Measurements from ENCODE around the gene CDH4.

CDH4 gene

DNA sequence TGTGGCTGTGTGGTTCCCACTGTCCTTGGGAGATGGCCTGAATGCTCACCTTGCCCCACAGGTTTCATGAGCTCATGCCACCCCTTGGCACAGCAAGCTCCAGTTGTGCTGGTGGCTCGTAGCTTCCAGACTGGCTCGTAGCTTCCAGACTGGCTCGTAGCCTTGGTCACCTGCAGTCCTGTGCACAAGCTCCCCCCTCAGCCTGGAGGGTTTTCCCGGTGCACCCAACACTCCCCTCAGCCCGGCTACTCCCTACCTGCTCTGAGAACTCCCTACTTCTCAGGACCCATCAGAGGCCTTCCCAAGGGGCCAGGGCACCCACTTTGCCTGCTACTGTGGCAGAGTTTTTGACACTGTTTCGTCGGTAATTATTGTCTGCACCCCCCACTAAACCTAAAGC lies 528.0 kb downstream of the CDH4 start:
- no peak for DNase-seq

DNA sequence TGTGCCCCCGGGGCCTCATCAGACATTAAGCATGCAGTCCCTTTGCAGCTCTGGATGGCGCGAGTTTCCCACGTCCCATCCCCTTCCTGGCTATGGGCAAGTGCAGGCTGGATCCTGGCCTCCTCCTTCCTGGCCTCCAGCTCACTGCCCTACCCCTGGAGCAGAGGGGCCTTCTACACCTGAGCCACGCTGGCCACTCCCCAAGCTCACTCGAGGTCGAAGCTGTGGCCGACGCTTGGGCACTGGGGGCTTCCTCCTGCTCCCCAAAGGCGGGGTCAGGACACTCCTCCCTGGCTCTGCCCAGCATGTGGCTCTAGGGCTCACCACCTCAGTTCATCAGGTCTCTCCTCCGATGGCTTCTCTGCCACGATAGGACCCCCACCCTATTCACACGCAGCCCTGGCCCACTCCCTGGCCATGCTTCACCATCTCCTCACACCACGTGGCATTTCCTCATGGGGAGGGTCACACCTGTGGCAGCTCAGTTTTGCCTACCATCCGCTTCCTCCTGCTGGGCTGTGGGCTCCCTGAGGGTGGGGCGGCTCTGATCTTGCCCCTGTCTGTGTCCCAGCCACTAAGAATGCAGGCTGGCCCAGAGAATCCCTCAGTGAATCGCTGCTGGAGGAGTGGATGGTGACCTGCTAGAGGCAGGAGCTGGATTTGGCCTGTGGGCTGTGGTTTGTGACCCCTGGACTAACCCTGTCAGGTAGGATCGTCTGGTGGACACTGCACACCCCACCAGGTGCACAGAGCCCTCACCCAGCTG lies 532.9 kb downstream of the CDH4 start:
- DNase-seq, result no peak

DNA sequence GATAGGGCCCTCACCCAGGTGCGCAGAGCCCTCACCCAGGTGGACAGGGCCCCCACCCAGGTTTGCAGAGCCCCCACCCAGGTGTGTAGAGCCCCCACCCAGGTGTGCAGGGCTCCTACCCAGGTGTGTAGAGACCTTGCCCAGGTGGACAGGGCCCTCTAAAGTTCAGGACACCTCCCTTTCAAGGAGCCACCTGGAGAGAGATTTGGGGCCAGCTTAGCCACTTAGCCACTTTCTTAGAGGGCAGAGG lies 533.4 kb downstream of the CDH4 start:
- no peak for DNase-seq

DNA sequence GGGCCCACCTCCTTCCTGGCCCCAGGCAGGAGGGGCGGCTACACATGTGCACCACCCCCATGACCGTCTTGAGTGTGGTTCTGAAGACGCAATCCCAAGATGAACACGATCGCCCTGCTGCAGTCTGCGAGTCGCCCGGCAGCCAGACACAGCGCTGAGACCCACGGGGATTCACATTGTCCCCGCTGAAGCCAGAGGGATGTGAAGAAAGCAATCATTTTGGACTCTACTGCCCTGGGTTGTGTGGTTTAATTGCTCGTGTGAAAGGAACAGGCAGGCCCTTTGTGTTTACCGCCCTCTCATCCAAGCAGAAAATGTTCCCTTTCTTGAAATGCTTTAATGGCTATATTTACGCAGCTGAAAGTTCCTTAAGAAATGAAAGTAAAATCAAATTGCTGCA lies 534.2 kb downstream of the CDH4 start:
- no peak for DNase-seq

DNA sequence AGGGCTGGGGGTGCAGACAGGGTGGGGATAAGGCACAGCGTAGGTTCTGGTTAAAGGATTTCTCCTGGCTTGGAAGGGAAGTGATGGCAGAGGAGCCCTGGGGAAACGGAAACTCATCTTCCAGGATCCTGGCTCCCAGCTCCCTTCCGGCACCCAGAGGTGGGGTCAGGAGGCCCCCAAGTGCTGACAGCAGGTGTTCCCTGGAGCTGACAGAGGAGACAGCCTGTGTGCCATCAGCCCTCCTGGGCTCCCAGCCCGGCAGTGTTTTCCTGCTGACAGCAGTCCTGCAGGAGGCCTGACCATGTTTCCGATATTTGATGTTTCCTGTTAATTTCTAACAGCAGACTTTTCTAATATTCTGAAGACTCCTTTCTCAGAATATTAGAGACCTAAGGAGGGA lies 536.3 kb downstream of the CDH4 start:
- DNase-seq, result no peak

DNA sequence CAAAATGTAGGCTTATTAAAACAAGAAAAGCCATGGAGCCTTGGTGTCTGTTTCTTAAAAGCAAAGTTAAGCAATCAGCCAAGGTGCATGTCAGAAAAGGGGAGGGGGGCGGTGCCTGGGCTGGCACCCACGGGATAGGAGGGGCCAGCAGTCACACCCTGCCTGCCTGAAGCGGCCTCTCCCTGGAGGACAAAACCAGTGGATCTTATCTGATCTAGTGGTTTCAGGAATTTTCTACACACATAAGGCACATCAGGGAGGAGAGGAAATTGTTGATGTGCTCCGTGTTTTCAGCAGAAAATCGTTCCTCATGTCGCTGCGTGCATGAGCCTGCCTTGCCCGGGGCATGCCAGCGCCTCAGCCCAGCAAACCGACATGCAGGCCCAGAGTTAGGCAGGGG lies 537.3 kb downstream of the CDH4 start:
- no peak for DNase-seq

DNA sequence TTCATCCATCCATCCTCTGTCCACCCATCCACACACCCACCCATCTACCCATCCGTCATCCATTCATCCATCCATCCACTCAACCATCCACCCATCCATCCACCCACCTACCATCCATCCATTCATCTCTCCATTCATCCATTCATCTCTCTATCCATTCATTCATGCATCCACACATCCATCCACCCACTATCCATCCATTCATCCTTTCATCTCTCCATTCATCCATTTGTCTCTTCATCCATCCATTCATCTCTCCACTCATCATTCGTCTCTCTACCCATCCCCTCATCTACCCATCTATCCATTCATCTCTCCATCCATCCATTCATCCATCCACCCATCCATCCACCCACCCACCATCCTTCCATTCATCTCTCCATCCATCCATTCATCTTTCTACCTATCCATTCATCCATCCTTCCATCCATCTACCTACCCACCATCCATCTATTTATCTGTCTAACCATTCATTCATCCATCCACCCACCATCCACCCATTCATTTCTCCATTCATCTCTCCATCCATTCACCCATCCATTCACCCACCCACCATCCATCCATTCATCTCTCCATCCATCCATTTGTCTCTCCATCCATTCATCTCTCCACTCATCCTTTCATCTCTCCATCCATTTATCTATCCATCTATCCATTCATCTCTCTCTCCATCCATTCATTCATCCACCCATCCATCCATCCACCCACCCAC lies 538.2 kb downstream of the CDH4 start:
- DNase-seq, result no peak

DNA sequence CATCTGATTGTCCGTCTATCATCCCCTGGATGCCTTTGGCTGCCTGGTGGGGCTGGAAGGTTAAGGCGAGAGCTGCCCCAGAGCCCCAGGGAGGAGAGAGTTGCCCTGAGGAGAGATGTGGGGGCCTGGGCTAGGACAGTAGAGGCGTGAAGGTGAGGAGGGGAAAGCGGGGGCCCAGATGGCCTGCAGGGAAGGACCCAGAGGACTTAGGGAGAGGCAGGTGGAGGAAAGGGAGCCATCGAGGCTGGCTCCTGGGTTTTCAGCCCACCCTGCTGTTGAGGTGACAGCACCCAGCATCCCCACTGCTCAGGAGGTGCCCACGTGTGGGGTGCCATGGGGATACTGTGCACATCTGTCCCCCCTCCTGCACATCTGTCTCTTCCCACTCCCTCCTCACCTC lies 539.9 kb downstream of the CDH4 start:
- no peak for DNase-seq

DNA sequence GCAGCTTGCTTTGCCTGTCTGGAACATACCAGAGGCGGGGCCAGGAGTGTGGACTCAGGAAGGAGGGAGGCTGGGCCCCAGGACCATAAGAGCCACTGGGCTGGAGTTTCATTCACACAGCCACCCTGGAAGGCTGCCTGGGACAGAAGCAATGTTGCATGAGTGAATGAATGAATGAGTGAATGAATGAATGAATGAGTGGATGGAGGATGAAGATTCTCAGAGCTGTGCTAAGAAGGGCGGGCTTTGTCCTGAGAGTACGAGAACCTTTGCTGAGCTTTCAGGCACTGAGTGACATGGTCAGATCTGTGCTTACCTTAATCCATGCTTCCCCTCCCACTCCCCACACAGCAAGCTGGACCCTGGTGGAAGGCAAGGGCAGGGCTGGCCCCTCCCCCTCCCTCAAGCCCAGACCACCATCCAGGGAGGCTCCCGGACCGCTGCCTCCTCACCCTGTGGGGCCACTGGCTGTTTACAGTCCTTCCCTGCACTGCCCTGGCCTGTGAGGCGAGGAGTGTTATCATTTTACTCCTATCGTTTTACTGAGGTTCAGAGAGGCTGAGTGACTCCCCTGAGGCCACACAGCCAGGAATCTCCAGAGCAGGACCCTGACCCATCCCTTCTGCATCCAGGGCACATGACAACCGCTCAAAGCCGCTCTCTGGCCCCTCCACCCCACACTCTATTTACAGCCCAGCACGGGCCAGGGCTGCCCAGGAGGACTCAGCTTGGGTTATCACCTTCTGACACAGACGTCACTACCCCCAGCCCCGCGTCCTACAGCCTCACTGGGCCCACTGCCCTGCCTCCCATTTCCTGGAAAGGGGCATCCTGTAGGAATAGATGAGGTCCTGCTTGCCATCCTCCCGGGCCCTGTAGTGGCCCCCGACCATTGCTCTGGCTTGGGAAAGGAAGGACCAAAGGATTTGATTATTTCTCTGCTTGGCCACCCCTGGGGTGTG lies 543.9 kb downstream of the CDH4 start:
- no peak for DNase-seq

DNA sequence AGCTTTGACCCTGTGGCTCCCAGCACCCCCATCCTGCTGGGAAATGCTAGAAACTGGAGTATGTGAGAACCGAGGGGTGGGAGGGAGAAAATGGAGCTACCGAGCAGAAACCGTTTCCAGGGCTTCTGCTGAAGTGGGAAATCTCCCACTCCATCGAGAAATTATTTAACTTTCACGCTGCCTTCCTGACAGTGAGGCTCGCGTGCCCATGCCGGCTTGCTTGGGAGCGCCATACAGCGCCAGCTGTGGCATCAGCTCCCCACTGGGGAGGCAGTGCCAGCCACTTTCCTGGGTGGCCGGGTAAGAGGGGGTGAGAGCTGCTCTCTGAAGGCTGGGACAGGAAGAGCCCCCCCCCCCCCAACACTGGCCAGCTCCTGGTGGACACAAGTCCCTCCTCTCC lies 544.7 kb downstream of the CDH4 start:
- no peak for DNase-seq

DNA sequence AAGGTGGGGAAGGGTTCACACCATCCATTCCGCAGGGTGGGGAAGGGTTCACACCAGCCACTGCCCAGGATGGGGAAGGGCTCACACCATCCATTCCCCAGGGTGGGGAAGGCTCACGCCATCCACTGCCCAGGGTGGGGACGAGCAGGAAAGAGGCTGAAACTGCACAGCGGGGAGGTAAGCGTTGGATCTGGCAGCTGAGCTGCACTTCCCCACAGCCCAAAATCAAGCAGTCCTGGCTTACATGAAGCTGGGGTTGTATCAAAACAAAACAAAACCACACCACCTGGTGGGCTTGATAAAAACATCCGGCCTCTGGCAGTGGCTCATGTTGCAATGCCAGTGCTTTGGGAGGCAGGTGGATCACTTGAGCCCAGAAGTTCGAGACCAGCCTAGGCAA lies 545.1 kb downstream of the CDH4 start:
- DNase-seq, result no peak

DNA sequence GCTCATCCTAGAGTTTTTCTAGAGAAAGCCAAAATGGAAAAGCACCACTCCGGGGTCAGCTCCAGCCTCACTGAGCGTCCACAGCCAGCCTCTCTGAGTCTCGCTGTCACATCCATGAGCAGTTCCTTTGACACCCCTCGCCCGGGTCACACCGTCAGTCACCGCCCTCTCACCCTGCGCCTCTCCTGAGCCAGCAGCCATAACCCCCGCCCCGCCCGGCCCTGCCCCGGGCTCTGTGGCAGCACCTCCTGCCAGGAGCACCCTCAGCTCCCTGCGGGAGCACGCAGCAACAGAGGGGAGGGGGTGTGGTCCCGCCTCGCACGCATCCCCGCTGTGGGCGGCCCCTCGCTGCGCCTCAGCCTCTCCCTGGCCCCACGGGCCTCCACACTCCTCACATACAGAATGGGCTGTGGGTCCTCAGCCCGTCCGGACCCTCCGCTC lies 545.9 kb downstream of the CDH4 start:
- DNase-seq, result no peak

DNA sequence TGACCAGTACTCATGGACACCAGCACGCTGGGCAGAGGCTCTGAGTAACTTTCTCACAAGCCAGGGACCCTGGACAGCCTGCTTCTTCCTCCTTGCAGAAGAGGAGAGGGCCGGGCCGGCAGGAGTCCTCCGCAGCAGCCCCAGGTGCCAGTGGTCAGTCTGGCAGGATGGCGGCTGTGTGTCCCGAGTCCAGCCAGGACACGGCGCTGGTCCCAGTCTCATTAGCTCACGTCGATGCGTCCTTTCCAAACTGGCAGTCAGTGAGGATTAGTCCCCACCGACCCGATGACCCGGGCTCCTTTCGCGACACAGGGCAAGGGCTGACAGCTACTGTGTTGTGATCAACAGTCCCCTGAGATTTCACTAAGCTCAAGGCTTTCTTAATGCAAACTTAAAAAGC lies 546.6 kb downstream of the CDH4 start:
- no peak for DNase-seq

DNA sequence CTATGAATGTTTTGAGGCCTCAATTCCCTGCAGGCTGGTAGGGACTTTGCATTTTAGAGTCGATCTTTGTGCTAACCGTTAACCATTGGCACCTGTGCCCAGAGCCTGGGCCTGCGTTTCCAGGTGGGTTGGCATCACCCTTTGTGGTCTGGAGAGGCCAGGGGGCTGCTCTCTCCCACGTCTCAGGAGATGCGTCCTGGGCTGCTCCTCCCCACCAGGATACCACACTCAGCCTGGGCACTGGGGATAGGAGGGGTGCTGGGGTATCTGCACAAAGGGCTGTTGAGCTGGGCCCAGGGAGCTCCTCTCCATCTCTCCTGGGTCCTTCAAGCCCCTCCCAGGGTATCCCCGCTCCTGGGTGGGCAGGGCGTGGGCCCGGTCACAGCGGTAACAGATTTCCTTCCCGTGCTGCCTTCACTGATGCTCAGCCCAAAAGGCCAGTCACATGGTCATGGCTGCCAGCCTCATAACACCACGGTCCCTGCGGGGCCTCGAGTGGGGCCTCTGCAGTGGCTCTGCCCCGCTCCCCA lies 547.4 kb downstream of the CDH4 start:
- DNase-seq, result no peak

DNA sequence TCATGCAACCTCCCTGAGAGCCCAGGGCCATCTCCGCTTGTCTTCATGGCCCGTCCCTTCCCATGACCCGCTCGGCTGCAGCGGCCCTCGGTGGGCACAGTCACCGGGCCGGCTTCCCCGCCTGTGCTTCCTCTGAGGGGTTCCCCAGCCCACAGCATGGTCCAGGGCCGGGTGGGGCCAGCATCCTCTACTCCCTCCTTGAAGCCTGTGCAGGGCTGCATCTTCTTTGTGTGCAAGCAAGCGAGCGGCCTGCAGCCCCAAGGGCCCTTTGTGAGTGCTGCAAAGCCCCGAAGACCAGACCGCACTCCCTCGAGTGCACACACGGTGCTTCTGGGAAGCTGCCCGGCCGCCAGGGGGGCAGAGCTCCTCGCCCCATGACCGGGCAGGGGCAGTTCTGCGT lies 547.9 kb downstream of the CDH4 start:
- no peak for DNase-seq

DNA sequence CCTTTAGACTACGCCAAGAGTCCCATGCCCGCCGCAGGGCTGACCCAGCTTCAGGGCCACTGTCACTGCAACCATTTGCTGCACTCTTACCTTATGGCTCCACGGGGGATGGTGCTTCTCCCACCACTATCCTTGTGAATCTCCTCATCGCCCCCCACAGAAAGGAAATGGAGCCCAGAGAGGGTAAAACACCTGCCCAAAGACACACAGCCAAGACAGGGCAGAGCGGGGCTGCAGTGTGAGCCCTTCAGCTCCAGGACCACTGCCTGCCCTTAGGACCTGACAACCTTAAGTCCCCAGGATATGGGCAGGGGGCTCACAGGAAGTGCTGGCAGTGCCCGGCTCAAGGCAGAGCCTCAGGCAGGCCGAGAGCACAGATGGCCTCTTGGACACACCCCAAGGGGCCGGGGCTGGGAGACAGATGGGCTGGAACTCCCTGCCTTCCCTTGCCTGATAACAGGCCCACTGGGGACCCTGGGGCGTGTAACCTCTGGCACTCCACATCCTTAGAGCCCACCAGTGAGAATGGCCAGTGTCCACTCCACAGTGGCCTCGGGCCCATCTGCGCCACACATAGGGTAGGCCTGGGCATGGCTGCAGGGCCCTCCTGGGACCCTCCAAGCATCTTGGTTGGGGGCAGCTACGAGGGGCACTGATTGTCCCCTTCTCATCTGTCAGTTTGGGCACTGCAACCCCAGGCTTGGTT lies 548.5 kb downstream of the CDH4 start:
- DNase-seq, result no peak

DNA sequence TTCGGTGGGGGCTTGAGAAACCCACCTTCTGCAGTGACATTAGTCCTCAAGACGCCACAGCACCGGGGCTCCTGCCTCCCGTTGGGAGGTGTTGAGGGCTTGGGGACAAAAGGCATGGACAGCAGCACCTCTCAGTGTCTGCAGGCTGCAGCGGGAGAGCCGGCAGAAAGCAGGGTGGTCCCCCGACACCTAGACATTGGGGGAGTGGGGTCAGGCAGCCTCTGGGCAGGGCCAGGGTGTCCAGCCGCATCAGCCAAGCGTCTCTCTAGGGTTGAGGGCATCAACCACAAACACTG lies 549.0 kb downstream of the CDH4 start:
- DNase-seq, result no peak

DNA sequence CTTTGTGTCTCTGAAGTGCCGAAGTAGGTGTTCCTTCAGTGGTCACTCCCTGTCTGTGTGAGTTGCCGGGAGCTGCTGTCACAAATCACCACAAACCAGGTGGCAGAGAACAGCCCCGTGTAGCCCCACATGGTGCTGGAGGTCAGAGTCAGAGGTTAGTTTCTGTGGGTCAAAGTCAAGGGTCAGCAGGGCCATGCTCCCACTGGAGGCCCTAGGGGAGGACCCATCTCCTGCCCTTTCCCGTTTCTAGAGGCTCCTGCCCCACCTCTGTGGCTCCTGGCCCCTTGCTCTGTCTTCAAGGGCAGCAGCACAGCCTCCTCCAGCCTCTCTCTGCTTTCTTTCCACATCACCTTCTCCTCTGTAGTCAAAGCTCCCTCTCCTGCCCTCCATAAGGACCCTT lies 549.4 kb downstream of the CDH4 start:
- no peak for DNase-seq

DNA sequence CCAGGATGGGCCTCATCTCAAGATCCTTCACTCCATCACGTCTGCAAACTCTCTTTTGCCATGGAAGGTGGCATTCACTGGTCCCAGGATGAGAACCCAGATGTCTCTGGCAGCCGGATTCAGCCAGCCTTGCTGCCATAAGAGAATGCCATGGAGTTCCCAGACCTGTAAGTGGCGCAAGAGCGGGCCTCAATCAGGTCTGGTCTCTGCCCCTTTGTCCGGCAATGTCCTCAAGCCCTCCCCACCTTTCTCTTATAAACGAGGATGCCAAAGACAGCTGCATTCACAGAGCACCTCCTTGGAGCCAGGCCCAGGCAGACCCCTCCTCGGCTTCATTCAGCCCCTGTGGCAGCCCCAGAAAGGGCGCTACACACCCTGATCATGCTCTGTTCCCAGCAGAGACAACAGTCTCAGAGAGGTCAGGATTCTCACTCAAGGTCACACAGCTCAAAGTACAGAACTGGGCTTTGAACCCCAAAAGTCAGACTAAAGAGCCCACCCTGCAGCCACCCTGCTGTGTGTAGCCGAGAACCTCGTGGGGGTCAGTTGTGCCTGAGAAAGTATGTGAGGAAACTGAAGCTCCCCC lies 549.9 kb downstream of the CDH4 start:
- no peak for DNase-seq

DNA sequence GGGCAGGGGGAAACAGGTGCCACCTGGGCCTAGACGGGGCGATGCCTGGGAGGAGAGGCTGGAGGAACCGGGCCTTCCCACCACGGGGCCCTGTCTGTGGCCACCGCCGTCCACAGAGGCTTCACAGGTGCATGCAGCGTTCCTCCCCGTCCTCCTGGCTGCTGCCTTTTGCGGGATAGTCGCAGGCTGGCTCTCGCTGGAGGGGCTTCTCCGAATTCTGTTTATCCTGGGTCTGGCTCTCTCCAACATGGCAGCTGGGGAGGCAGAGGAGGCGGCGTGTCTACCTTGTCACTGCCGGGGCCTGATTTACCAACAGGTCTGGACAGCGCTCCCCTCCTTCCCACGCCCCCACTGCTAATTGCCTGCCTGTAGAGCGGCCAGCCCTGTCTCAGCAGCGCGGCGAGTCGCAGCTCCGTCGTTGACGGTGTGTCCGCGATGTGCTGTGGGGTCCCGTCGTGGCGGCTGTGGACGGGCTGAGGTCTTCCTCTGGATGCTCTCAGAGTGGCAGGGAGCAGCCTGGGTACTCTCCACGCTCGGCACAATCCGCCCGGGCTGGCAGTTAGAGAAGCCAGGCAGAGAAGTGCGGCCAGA lies 550.8 kb downstream of the CDH4 start:
- DNase-seq, result no peak

DNA sequence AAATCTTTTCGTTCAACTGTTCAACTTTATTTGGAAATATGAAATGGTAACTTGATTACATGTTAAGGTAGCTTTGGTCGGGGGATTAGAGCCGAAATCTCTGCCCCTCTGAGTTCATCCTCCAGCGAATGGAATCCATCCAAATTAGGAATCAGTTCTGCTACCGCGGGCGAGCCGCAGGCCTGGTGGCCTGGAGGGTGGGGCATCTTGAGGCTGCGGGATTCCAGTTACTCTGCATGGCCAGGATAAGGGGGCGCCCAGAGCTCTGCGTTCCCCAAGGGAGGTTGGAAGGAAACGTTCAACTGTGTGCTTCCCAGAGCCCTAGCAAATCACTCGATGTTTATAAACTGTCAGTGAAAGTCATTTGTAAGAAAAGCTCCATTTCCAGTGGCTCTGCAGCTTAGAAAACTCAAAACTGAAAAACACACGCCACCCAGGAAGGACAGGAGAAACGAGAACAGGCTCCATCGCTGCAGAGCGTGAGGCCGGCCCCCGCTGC lies 551.4 kb downstream of the CDH4 start:
- no peak for DNase-seq

Data from SIG-M5 (cell line).